Hepatocyte (in vitro differentiated cells): ENCODE data around the gene BCAS1. TPM values are rescaled to one million over a fixed set of nuclear protein-coding genes. Genes with fewer than 3 reads are reported as not detected.

Experiments
- DNase-seq: peaks from one replicate; pipeline ENCODE4 v3.0.0-alpha.2; 2016; ENCODE audit warnings: low spot score
- H2AFZ ChIP-seq: fragments of 200-600 bp; sonication (generic); 2 replicates; pipeline ENCODE4 v1.6.0; 2016; ENCODE audit warnings: antibody characterized with exemption, mild to moderate bottlenecking
- H3K27ac ChIP-seq: fragments of 200-600 bp; sonication (generic); 2 replicates; pipeline ENCODE4 v1.5.1; 2016; ENCODE audit warnings: mild to moderate bottlenecking
- H3K27me3 ChIP-seq: fragments of 200-600 bp; sonication (generic); 2 replicates; pipeline ENCODE4 v1.6.1; 2016
- H3K36me3 ChIP-seq: fragments of 200-600 bp; sonication (generic); replicated peaks from 2 replicates; pipeline ENCODE4 v1.5.1; 2016; ENCODE audit warnings: low read depth; ENCODE audit not compliant: insufficient read depth
- H3K4me1 ChIP-seq: fragments of 200-600 bp; sonication (generic); 2 replicates; pipeline ENCODE4 v1.5.1; 2016; ENCODE audit warnings: mild to moderate bottlenecking, moderate library complexity; ENCODE audit not compliant: insufficient read depth
- H3K4me2 ChIP-seq: fragments of 200-600 bp; sonication (generic); 2 replicates; pipeline ENCODE4 v1.6.0; 2016
- H3K4me3 ChIP-seq: fragments of 200-600 bp; sonication (generic); 2 replicates; pipeline ENCODE4 v1.5.1; 2016; ENCODE audit warnings: mild to moderate bottlenecking
- H3K79me2 ChIP-seq: fragments of 200-600 bp; sonication (generic); 2 replicates; pipeline ENCODE4 v1.6.0; 2017; ENCODE audit warnings: mild to moderate bottlenecking
- H3K9me2 ChIP-seq: fragments of 200-600 bp; sonication (generic); replicated peaks from 2 replicates; pipeline ENCODE4 v1.6.0; 2017; ENCODE audit warnings: mild to moderate bottlenecking; ENCODE audit not compliant: insufficient read depth
- H3K9me3 ChIP-seq: fragments of 200-600 bp; sonication (generic); 2 replicates; pipeline ENCODE4 v1.5.1; 2016; ENCODE audit warnings: low read depth, mild to moderate bottlenecking
- H4K20me1 ChIP-seq: fragments of 200-600 bp; sonication (generic); 2 replicates; pipeline ENCODE4 v1.6.0; 2016; ENCODE audit warnings: mild to moderate bottlenecking; ENCODE audit not compliant: insufficient read depth, poor library complexity, severe bottlenecking
- EZH2 ChIP-seq: fragments of 200-600 bp; sonication (generic); IDR thresholded peaks from 2 replicates; pipeline ENCODE4 v1.6.1; 2016; ENCODE audit warnings: antibody characterized with exemption, mild to moderate bottlenecking, borderline replicate concordance
- EZH2phosphoT487 ChIP-seq: fragments of 200-600 bp; sonication (generic); IDR thresholded peaks from one replicate; pipeline ENCODE4 v1.6.1; 2018; ENCODE audit warnings: antibody characterized with exemption, mild to moderate bottlenecking, low read depth, moderate library complexity; ENCODE audit not compliant: unreplicated experiment, severe bottlenecking
- WGBS: methylation state at CpG from one replicate; pipeline ENCODE4 v1.1.6; 2016; ENCODE audit warnings: low lambda C conversion rate; ENCODE audit errors: missing lambda C conversion rate; 5-methylcytosine and 5-hydroxymethylcytosine counted together
- polyA plus RNA-seq: library from polyadenylated mRNA; unstranded; fragments of >200 nt; fragmentation: Nextera tagmentation; extraction: Ambion mirVana; gene quantifications from 2 replicates; pipeline ENCODE4 v1.2.1, GENCODE V29; 2016
- total RNA-seq: library from RNA; depleted of rRNA; stranded (reverse); fragments of >200 nt; gene quantifications from 2 replicates; pipeline ENCODE4 v1.2.3, GENCODE V29; 2014
- TF ChIP-seq, protein P1 (sequence below): fragments of 200-600 bp; sonication (generic); IDR thresholded peaks from 2 replicates; pipeline ENCODE4 v1.5.1; 2016; ENCODE audit warnings: antibody characterized with exemption, mild to moderate bottlenecking; ENCODE audit not compliant: poor library complexity

The BCAS1 gene
- total and polyA plus RNA-seq, 2 experiments from 2014 or later, result 4.9 to 9.8 TPM

DNA sequence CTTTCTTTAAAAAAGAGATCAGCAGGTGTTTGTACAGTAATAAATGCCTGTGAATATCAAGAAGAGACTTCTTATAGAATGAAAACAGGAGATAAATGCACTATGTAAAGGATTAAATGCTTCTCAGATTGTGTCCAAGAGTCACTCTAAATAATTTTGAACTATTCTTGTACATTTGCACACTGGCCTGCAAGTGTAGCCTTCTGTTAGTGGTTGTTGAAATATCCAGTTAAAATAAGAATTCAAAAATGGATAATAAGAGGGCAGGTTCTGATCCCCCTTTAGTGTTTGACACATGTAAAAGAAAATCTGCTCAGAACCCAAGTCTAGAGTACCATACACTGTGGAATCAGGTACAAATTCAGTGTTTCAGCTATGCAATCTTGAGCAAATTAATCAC lies 91.9 kb downstream of the BCAS1 start:
- Histone ChIP-seq H3K27ac (no peak overlapping the region), H3K36me3 (no peaks in the 10 kb centered on the region), H3K4me3 (no peak overlapping the region), H3K27me3 (no peaks in the 10 kb centered on the region), H3K4me1 (no peaks in the 10 kb centered on the region), H3K4me2 (no peak overlapping the region), H2AFZ (no peak overlapping the region), H3K9me2 (no peaks in the 10 kb centered on the region), H3K79me2 (no peaks in the 10 kb centered on the region), H4K20me1 (no peaks in the 10 kb centered on the region), H3K9me3 (peaks cover 5% of the 10 kb centered on the region)
- DNase-seq, result no peak
- TF ChIP-seq EZH2 (no peak), EZH2phosphoT487 (no peak)
- TF ChIP-seq, protein P1, sequence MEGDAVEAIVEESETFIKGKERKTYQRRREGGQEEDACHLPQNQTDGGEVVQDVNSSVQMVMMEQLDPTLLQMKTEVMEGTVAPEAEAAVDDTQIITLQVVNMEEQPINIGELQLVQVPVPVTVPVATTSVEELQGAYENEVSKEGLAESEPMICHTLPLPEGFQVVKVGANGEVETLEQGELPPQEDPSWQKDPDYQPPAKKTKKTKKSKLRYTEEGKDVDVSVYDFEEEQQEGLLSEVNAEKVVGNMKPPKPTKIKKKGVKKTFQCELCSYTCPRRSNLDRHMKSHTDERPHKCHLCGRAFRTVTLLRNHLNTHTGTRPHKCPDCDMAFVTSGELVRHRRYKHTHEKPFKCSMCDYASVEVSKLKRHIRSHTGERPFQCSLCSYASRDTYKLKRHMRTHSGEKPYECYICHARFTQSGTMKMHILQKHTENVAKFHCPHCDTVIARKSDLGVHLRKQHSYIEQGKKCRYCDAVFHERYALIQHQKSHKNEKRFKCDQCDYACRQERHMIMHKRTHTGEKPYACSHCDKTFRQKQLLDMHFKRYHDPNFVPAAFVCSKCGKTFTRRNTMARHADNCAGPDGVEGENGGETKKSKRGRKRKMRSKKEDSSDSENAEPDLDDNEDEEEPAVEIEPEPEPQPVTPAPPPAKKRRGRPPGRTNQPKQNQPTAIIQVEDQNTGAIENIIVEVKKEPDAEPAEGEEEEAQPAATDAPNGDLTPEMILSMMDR, result no peak

DNA sequence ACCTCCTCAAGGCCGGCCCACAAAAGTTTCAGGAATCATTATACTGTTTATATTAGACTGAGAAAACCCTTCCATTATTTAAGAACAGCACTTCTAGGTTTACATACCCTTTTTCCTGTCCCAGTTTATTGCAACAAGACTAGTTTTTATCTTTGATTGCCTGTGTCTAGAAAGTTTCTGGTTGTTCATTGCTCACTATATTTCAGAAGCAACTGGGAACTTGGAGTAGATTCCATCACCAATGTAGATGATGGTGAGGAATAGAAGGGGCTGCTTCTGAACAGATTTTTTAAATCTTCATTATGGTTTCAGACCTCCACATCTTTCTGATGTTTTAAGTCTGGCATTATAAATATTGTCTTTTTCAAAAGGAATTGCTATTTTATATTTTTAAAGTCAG lies 93.0 kb downstream of the BCAS1 start:
- DNase-seq, result no peak
- Histone ChIP-seq H4K20me1 (no peaks in the 10 kb centered on the region), H3K9me3 (peaks cover 5% of the 10 kb centered on the region), H3K27ac (no peak overlapping the region), H2AFZ (no peak overlapping the region), H3K27me3 (no peaks in the 10 kb centered on the region), H3K36me3 (no peaks in the 10 kb centered on the region), H3K79me2 (no peaks in the 10 kb centered on the region), H3K4me1 (no peaks in the 10 kb centered on the region), H3K4me2 (no peak overlapping the region), H3K9me2 (no peaks in the 10 kb centered on the region), H3K4me3 (no peak overlapping the region)
- WGBS, result 59% methylated on average over 1 of the region's 1 CpG
- TF ChIP-seq, protein P1, result no peak

DNA sequence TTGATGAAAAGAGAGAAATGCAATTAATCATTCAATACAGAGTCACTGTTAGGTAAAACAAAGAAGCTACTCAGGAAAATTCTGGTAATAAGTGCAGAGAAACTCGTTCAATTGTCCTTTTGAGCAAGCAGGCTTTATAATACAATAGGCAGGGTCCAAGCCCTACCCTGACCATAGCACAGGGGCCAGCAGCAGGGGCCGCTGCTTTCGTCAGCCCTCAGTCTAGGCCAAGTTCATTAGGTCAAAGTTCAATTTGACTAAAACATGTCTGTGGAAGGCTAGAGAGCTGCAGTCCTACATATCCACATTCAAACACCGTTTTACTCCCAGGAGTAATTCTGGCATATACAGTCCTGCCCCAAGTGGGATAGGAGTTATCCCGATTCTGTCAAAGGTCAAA lies 94.6 kb downstream of the BCAS1 start:
- no peaks in the 10 kb centered on the region for H3K27me3 ChIP-seq
- WGBS, result 83% methylated on average over 5 of the region's 5 CpGs

More for the DNA sequence above, 94.6 kb downstream of the BCAS1 start:
- Histone ChIP-seq H3K4me3 (no peak overlapping the region), H4K20me1 (no peaks in the 10 kb centered on the region), H3K4me1 (no peaks in the 10 kb centered on the region), H3K79me2 (no peaks in the 10 kb centered on the region), H3K9me2 (no peaks in the 10 kb centered on the region), H3K27ac (no peak overlapping the region), H2AFZ (no peak overlapping the region), H3K36me3 (no peaks in the 10 kb centered on the region), H3K9me3 (no peaks in the 10 kb centered on the region), H3K4me2 (no peak overlapping the region)
- no peak for DNase-seq
- TF ChIP-seq, protein P1, result no peak
- TF ChIP-seq EZH2phosphoT487 (no peak), EZH2 (no peak)
